Subcutaneous abdominal adipose tissue (tissue), 5 donors: ENCODE results near the gene FAM3A.
"Not testable (repeated sequence)": the region's sequence is repeated elsewhere in the genome, so short reads cannot be mapped to it uniquely, and the experiment has no call there.

Source experiments
- H3K27ac ChIP-seq: one replicate; pipeline ENCODE4 v1.7.0; 2013; ENCODE audit warnings: low read depth, mild to moderate bottlenecking, inconsistent platforms, low read length, moderate library complexity
- H3K27me3 ChIP-seq, 5 donors: one replicate each; pipeline ENCODE4 v1.7.0; 2013; ENCODE audit warnings: low read length in 5 of 5, inconsistent platforms in 1 of 5; ENCODE audit not compliant: control insufficient read depth in 5 of 5, insufficient read depth in 4 of 5
- H3K36me3 ChIP-seq, 5 donors: one replicate each; pipeline ENCODE4 v1.7.0; 2013; ENCODE audit warnings: low read length in 5 of 5; ENCODE audit not compliant: control insufficient read depth in 5 of 5, insufficient read depth in 5 of 5
- H3K4me1 ChIP-seq, 5 donors: one replicate each; pipeline ENCODE4 v1.7.0; 2013; ENCODE audit warnings: low read length in 5 of 5, mild to moderate bottlenecking in 3 of 5, moderate library complexity in 1 of 5; ENCODE audit not compliant: control insufficient read depth in 5 of 5, insufficient read depth in 5 of 5
- H3K4me3 ChIP-seq, 5 donors: one replicate each; pipeline ENCODE4 v1.7.0; 2013; ENCODE audit warnings: low read length in 5 of 5, low read depth in 1 of 5
- H3K9ac ChIP-seq, 5 donors: one replicate each; pipeline ENCODE4 v1.7.0; 2013; ENCODE audit warnings: low read length in 5 of 5, mild to moderate bottlenecking in 4 of 5, moderate library complexity in 3 of 5
- H3K9me3 ChIP-seq, 5 donors: one replicate each; pipeline ENCODE4 v1.7.0; 2013; ENCODE audit warnings: low read length in 5 of 5; ENCODE audit not compliant: control insufficient read depth in 5 of 5
- donor health status: healthy.
- donor health status: healthy.
- donor health status: healthy.
- donor health status: healthy.
- donor health status: healthy.

Gene FAM3A

DNA sequence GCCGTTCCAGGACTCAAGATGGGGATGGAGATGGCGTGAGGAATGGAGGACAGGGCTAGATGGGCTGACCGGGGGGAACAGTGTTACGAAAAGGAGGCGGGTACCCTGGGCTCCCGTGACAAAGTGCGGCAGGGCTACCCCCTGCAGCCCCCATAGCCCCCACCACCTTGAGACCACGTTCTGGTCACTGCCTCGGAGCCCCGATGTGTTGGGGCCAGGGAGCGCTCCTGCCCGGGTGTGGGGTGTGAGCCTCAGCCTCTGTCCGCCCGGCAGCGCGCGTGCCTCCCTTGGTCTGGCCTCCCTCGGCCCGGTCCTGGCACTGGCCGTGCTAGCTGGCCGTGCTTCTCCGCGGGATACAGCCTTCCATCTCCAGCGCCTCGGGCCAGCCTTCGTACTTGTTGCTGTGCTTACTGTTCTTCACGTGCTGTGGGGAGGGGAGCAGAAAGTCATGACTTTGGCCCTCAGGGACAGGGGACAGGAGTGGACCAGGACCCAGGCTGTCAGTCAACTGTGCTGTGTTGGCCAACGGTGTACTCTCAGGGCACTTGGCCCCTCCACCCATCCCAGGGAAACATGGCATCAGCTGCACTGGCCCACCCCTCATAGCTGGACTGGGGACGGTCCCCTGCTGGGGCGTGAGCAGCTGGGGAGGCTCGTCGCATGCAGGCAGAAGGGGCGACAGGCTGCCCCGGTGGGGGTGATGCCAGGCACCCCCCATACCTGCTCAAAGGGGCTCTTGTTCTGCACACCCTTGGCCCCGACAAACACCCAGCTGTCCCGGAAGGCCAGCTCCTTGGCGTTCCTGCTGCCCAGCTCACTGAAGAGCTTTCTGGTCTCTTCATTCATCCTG is 9.3 kb downstream of the FAM3A start:
- H3K9ac ChIP-seq: no peak overlapping the region
- peaks cover 0 to 33% (median 18%) of the 10 kb centered on the region in 5 donors for H3K36me3 ChIP-seq
- H3K27me3 ChIP-seq: peaks cover 0 to 13% (median 9%) of the 10 kb centered on the region in 5 donors
- H3K27ac ChIP-seq: peak overlapping the region; percentile 77
- peaks cover 0 to 15% (median 8%) of the 10 kb centered on the region in 5 donors for H3K4me1 ChIP-seq
- no peak overlapping the region for H3K4me3 ChIP-seq
- H3K9me3 ChIP-seq: peaks cover 5 to 14% (median 8%) of the 10 kb centered on the region in 5 donors

DNA sequence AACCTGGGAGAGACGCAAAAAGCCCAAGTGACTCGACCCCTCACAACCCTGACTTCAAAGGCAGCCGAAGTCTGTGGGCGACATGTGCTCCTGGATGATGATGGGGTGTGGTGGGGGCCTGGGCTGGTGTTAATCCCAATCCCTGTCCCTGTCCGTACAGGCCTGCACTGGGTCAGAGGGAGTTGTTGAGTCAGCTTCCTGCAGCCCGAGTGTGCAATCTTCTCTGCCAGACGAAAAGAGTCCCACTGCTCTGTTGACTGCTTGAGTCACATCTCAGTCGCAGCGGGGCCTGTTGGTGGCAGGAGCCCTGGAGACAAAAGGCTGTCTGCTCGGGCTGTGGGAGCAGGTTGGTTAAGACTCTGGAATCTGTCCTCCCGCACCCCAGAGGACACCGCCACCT is 10.3 kb downstream of the FAM3A start:
- peak overlapping the region; percentile 77 for H3K27ac ChIP-seq
- H3K9me3 ChIP-seq: peaks cover 5 to 14% (median 8%) of the 10 kb centered on the region in 5 donors
- peaks cover 0 to 33% (median 18%) of the 10 kb centered on the region in 5 donors for H3K36me3 ChIP-seq
- no peak overlapping the region for H3K4me3 ChIP-seq
- no peak overlapping the region for H3K9ac ChIP-seq
- H3K27me3 ChIP-seq: peaks cover 0 to 13% (median 6%) of the 10 kb centered on the region in 5 donors
- peaks cover 0 to 15% (median 8%) of the 10 kb centered on the region in 5 donors for H3K4me1 ChIP-seq

DNA sequence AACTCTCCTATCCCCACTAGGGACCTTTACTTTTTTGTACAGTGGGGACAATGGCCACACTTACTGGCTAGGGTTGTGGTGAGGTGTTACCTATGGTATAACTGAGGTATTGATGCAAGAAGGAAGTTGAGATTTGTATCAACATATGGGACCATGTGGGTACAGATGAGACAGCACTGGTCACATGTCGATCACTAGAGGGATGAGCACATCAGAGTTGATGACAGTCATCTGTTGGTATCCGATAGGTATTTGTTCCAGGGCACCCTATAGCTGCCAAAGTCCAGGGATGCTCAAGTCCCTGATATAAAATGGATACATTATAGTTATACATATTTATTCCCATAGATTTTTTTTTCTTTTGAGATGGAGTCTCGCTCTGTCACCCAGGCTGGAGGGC is 13.0 kb downstream of the FAM3A start:
- H3K27ac ChIP-seq: no peak overlapping the region
- H3K9me3 ChIP-seq: no peaks in the 10 kb centered on the region
- H3K27me3 ChIP-seq: peaks cover 0 to 11% (median 3%) of the 10 kb centered on the region in 5 donors
- peaks cover 0 to 15% (median 8%) of the 10 kb centered on the region in 5 donors for H3K4me1 ChIP-seq
- H3K4me3 ChIP-seq: no peak overlapping the region
- H3K9ac ChIP-seq: no peak overlapping the region
- H3K36me3 ChIP-seq: peaks cover 0 to 22% (median 11%) of the 10 kb centered on the region in 5 donors

DNA sequence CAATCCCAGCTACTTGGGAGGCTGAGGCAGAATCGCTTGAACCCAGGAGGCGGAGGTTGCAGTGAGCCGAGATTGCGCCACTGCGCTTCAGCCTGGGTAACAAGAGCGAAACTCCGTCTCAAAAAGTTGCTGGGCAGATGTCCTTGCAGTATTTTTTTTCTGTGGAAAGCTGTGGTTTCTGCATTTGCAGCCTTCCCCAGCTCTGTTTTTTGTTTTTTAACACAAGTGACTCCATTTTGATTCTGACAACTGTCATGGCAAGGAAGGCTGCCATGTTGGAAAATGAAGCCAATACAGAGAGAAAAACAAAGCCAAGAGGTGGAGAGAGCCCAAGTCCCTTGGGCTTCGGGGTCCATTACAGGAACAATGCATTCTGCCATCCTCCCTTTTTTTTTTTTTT is 13.9 kb downstream of the FAM3A start:
- no peak overlapping the region for H3K4me3 ChIP-seq
- peaks cover 0 to 6% (median 3%) of the 10 kb centered on the region in 5 donors for H3K27me3 ChIP-seq
- H3K9ac ChIP-seq: no peak overlapping the region
- no peaks in the 10 kb centered on the region for H3K9me3 ChIP-seq
- peaks cover 0 to 15% (median 8%) of the 10 kb centered on the region in 5 donors for H3K4me1 ChIP-seq
- no peak overlapping the region for H3K27ac ChIP-seq
- H3K36me3 ChIP-seq: peaks cover 0 to 15% (median 9%) of the 10 kb centered on the region in 5 donors

DNA sequence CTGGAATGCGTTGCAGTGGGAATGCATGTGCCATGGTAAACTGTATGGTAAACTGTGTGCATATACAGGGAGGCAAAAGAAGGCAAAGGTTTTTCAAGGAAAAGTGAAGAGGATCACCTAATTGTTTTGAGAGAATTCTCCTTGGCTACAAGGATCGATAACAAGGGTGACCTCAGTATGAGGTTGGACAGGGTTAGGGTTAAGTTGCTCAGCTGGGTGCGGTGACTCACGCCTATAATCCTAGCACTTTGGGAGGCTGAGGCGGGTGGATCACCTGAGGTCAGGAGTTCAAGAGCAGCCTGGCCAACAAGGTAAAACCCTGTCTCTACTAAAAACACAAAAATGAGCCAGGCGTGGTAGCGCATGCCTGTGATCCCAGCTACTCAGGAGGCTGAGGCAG is 14.6 kb downstream of the FAM3A start:
- not testable (repeated sequence) for H3K36me3 ChIP-seq, H3K27me3 ChIP-seq, H3K4me3 ChIP-seq, H3K9me3 ChIP-seq, H3K27ac ChIP-seq, H3K9ac ChIP-seq
- peaks cover 0 to 15% (median 8%) of the 10 kb centered on the region in 5 donors for H3K4me1 ChIP-seq

DNA sequence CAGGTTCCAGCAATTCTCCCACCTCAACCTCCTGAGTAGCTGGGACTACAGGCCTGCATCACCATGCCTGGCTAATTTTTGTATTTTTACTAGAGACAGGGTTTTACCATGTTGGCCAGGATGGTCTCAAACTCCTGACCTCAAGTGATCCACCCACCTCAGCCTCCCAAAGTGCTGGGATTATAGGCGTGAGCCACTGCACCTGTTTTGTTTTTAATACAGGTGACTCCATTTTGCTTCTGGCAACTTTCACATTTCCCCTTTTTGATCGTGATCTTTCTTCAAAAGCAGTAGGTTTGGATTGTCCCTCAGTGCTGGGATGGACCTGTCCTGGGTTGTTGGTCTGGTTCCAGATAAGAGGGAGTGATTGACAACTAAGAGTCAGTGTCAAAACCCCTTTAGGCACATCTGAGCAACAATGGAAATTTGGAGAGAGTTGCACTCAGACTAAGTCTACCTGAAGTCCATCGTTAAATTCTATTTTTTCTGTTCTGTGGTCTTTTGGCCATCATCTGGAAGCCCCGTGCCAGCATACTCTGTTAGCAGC is 19.4 kb downstream of the FAM3A start:
- not testable (repeated sequence) for H3K4me1 ChIP-seq, H3K9me3 ChIP-seq, H3K36me3 ChIP-seq, H3K27ac ChIP-seq, H3K4me3 ChIP-seq, H3K9ac ChIP-seq, H3K27me3 ChIP-seq

DNA sequence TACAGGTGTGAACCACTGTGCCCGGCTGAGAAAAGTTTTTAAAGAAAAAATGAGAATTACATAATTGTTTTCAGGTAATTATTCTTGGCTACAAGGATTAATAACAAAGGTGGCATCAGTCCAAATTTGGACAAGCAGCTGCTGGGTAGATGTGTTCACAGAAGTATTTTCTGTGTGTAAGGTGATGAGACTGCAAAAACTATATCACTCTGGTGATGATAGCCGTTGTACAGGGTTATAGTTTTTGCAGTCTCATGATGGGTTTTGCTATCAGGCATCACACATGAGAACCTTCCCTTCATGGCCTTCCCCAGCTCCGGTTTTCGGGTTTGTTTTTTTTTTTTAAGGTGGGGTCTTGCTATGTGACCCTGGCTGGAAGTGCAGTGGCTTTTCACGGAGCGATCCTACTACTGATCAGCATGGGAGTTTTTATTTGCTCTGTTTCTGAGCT is 20.5 kb downstream of the FAM3A start:
- peaks cover 0 to 6% (median 0%) of the 10 kb centered on the region in 5 donors for H3K27me3 ChIP-seq
- peaks cover 0 to 5% (median 0%) of the 10 kb centered on the region in 5 donors for H3K4me1 ChIP-seq
- no peak overlapping the region for H3K27ac ChIP-seq
- H3K4me3 ChIP-seq: no peak overlapping the region
- no peak overlapping the region for H3K9ac ChIP-seq
- H3K36me3 ChIP-seq: no peaks in the 10 kb centered on the region
- no peaks in the 10 kb centered on the region for H3K9me3 ChIP-seq

DNA sequence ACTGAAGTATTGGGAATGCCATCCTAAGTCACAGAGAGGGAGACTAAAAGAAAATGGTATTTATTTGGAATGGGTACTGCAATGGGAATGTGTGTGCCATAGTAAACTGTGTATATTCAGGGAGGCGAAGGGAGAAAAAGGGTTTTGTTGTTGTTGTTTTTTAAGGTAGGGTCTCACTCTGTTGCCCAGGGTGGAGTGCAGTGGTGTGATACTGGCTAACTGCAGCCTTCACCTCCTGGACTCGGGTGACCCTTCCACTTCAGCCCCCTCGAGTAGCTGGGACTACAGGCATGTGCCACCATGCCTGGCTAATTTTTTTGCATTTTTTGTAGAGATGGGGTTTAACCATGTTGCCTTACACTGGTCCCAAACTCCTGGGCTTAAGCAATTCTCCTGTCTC is 21.3 kb downstream of the FAM3A start:
- Histone ChIP-seq H3K36me3 (no peaks in the 10 kb centered on the region), H3K9ac (no peak overlapping the region), H3K9me3 (no peaks in the 10 kb centered on the region), H3K27ac (no peak overlapping the region), H3K4me3 (no peak overlapping the region), H3K4me1 (peaks cover 0 to 10% (median 4%) of the 10 kb centered on the region in 5 donors), H3K27me3 (peaks cover 0 to 6% (median 0%) of the 10 kb centered on the region in 5 donors)

DNA sequence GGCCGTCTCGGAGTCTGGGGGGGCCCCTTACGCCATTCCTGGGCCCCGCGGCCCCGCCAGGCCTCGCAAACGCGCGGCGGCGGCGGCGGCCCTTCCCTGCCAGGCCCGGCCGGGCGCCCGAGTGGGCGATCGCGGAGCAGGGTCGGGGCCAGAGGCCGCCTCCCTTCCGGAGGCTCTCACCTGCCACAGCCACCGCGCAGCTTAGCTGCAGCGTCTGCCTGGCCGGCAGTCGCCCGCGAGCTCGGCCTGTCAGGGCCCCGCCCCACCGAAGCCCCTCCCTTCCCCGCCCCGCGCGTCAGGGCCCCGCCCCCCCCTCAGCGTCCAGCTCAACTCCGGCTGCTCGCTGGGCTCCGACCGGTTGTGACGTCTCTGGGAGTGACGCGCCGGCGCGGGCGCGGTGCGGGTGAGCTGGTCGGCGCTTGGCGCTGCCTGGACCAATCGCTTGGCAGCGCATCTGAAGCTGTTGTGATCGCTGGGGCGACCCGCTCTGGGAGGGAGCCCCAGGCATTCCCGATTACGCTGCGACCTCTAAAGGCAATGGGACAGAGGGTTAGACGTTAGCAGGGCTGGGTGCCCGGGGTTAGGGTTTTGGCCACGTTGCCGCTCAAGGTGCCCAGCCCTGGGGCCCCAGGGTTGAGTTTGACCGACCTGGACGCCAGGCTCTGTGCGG is 25.5 kb downstream of the FAM3A start, which contains the start of gene SLC10A3:
Gene SLC10A3, minus strand, starts transcription at position 216 of the 670 bp plus-strand sequence. CDS start 1,689 bp downstream, outside the sequence.
- Histone ChIP-seq H3K9ac (peak within 1 kb of the TSS; percentile 38 to 76 (median 70)), H3K9me3 (no peaks in the 10 kb centered on the region), H3K4me1 (peaks cover 0 to 39% (median 22%) of the 10 kb centered on the region in 5 donors), H3K4me3 (peak within 1 kb of the TSS; percentile 60 to 81 (median 69)), H3K36me3 (peaks cover 0 to 15% (median 9%) of the 10 kb centered on the region in 5 donors), H3K27ac (peak within 1 kb of the TSS; percentile 69), H3K27me3 (peaks cover 0 to 12% (median 9%) of the 10 kb centered on the region in 5 donors)
